GM18909 (cell line): ENCODE measurements around the gene GJA10.

Source experiments
- ATAC-seq: cut with Tn5 transposase; IDR thresholded peaks from one replicate; pipeline ENCODE4 v1.9.1; 2021; ENCODE audit warnings: mild to moderate bottlenecking; ENCODE audit not compliant: unreplicated experiment, poor library complexity

Gene GJA10

GRCh38 chr6:89916136-89916920 is 22.1 kb downstream of the GJA10 start:
- no peak for ATAC-seq

- no peak for ATAC-seq
These were observed 22.9 kb downstream of the GJA10 start for GRCh38 chr6:89917216-89917615.

DNA sequence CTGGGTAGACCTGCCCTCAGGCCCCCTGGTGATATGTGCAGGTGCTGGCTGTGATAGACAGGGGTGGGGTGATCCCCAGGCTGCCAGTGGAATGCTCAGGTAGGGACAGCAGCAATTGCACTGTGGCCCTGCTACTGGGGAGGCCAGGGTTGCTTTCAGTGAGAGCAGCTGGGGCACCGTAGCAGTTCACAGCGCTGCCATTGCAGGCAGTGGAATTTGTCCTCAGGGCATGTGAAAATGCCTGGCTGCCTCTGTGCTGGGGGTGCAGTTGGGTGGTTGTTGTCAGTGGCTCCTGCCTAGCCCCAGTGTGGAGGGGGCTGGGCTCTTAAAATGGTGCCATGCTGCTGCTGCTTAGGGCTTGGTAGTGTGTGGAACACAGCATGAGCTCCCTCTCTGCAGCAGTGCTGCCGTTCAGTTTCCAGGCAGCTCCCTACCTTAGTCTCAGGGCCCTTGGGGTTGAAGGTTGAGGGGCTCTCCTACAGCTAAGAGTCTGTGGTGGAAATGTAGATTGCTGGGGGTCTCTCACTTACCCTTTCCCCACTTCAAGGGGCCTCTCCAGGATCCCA is 23.6 kb downstream of the GJA10 start:
- no peak for ATAC-seq

GRCh38 chr6:89921197-89921596 is 26.9 kb downstream of the GJA10 start:
- no peak for ATAC-seq

GRCh38 chr6:89921691-89922090 is 27.4 kb downstream of the GJA10 start:
- ATAC-seq: no peak

DNA sequence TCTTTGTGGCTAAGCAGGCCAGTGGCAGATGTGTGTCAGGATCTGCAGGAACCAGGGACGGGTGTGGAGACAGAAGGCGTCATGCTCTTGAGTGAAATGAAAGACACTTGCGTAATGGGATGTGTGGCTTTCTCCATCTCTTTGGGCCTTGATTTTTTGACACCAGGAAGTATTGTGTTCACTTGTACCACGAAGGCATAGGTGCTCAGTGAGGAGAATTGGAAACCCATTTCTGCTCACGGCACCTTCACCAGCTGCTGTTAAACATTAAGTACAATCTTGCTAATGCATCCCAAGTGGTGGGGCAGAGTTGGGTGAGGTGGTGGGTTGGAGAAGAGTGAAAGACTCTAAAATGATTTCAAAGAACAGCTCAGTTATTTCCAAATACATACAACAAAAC is 30.0 kb downstream of the GJA10 start:
- no peak for ATAC-seq

DNA sequence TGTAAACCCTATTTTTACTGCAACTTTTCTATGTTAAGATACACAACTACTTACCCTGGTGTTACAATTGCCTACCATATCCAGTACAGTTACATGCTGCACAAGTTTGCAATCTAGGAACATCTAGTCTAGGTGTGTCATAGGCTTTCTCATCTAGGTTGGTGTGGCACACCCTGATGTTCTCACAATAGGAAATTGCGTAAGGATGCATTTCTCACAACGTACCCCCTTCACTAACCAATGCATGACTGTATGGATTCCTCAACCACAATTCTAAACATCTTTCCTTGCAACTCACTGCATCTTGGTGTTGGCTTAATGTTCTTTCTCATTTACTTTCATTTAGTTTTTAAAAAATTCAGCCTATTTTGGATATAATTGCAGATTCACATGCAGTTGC is 31.6 kb downstream of the GJA10 start:
- ATAC-seq: no peak

DNA sequence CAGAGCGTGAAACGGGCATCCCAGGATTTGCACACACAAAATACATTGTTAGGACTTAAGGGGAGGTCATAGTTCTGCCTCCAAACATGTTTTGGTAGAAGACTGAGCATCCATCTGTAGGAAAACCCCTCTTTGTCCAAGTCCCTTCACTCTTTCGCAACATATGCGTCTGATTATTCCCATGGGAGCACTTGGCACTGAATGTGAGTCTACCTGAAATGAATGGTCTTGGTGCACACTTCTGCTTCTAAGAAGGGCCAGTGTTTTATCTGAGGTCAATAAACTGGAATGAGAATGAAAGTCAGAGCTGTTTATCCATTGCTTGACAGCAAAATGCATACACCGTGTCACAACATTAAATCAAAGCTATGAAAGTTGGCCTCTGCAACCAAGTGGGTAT is 33.0 kb downstream of the GJA10 start:
- ATAC-seq: no peak

DNA sequence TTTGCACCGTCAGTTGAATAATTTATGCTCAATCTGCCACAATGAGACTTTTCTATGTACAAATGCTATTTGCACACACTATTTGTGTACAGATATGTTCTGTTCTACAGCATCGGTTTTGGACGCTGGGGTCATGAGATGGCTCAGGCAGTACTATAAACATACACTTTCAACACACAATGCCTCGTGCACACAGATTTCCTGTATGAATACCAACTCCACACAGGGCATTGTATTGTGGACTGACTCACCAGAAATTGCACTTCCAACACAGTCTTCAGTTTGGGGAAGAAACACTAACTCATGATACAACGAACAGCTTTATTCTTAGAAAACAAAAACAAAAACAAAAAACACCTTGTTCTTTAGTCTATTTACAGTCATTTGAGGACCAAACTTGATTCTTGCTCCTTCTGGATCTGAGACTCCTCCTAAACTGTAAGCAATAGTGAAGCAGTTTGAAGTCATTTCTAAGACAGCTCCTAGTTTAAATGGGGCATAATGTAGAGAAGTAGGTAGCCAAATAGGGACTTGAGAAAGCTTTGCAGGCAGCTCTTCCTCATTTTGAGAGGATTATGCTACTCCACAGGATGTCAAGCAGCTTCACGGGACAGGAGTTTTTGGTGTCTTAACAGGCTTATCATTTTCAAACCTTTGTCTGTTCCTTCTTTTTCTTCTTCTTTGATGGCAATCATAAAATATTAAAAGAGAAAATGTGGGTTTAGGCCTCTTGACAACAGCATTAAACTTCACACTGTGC is 33.7 kb downstream of the GJA10 start:
- ATAC-seq: no peak

DNA sequence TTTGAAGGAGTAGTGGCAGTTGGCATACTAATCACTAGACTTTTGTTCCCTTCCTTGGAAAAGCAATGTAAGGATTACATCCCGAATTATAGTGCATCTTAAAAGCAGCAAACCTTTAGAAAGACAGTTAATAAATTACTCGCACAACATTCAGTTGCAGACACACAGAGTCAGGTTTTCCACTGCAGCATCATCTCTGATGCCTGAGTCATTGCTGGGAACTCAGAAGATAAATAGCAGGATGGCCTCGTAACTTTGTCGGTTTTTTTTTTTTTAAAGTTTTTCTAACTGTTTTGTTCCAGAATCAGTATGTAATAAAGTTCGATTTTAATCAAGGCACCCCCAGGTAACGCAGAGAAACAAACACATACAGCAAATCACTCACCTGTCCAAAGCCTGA is 34.3 kb downstream of the GJA10 start:
- ATAC-seq: no peak

DNA sequence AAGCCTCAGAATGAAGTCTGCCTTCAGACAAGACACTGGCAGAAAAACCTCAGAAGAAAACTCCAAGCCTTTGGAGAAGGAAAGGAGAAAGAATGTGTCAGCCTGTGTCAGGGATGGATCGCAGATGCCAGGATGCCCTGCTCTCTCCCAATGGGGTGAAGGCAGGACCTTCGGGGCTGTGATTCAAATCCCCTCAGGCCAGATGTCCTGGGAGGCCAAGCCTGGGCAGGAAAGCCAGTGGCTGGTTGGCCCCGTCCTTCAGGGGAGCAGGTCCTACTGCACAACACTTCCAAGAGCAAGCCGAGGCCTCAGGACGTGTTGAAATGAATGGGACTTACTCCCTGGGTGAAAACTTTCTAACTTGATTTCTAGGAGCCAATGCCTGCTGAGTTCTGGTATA is 36.5 kb downstream of the GJA10 start:
- ATAC-seq: no peak

DNA sequence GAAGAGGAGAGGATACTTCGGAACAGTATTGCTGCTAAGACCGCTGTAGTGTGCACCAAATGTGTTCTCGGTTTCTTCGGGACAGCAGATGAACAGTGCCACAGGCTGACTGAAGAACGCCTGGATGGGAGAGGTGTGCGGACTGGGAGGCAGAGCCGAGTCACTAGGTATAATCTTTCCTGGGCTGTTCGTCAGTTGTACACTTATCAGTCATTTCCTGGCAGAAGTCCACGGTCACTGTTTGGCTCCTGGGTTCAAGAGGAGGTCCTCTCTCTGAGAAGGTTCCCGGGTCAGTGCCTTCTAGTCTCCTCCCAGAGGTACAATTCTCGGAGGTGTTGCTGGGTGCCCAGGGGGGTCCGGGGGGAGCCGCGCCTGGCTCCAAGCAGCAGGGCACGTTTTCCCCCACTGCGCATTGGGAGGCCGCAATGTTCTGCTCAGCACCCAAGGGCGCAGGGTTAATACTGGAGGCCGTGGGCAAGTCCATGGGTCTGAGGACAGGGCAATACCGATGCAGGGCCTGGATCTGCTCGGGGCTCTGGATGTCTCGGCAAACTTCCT is 38.1 kb downstream of the GJA10 start:
- ATAC-seq: no peak

DNA sequence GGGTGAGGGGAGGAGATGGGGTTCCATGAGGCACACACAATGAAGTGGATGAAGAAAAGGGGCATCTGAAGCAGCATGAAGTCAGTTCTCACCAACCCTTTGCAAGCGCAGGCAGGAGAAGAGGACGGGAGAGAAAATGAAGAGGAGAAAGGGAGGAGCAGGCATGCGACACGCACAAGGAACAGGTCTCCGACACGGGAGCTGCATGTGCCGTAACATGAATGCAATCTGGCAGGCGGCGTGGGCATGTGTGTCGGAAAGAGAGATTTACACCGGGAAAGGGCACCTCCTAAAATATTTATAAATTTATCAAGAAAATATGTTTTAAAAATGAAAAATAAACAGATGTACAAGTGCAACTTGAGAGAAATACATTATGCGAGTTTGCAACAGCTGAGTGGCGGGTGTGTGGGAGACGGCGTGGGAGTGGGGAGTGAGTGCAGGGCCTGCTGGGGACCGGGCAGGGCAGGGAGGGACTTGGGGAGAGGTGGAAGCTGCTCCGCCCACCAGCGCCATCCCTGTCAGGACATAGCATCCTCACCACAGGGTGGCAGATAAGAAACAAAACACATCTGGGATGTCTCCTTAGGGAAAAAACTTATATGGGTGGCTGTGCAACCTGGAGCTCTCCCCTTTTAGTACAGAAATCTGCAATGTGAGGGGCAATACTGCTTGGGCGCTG is 40.6 kb downstream of the GJA10 start:
- no peak for ATAC-seq

DNA sequence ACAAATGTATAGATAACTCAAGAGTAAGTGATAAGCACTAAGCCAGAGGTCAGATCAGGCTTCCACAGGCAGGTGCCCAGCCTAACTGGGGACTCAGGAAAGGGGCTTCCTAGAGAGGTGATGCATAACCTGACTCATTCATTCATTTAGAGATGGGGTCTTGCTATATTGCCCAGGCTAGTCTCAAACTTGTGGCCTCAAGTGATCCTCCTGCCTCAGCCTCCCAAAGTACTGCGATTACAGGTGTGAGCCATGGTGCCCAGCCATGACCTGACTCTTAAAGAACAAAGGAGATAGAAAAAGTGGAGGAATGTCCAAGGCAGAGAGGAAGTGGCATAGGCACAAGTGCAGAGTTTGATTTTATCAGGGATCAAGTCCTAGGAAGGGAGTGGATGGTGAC is 41.9 kb downstream of the GJA10 start:
- no peak for ATAC-seq

DNA sequence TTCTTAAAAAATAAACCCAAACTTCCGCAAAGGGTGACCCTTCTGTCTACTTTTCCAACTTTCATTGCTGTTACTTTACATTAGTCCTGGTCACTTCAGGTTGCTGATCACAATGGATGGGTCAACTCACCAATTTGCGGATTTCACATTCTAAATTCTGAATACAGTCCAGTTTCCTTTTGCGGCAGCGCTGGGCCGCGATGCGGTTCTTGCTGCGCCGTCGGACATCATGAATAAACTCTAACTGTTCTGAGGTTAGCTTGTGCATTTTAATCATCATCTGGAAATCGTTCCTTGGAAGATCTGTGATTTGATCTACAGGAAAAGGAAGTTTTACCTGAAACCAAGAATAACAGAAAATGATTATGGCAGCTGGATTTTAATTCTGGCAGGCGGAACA is 43.7 kb downstream of the GJA10 start:
- no peak for ATAC-seq

GRCh38 chr6:89939144-89939543 is 44.9 kb downstream of the GJA10 start:
- no peak for ATAC-seq

DNA sequence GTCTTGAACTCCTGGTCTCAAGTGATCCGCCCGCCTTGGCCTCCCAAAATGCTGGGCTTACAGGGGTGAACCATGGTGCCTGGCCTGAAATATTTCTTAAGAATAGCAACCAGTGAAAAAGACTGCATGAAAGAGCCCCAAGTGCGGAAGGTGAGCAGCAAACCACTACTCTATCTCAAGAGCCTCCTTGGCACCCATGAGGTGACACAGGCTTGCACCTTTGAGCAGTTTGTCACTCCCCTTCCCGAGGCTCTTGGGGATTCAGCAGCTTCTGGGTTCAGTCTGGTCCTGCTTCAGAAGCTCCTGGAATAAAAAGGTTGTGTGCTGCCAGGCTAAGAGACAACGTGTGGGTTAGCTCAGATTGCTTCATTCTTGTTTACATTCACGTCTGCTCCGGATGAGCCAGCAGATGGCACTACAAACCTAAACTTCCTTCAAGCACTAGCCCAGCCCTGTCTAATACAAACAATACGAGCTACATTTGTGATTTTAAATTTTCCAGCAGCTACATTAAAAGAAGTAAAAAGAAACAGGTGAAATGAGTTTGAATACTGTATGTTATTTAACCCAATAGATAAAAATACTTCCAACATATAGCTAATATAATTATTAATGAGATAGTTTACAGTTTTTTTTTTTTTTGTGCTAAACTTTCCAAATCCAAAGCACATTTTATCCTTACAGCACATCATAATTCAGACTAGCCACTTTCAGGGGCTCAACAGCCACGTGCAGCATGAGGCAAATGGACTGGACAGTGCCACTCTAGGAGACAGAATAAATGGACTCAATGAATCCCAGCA is 46.2 kb downstream of the GJA10 start:
- peak; percentile 81 for ATAC-seq

GRCh38 chr6:89941031-89941762 is 46.9 kb downstream of the GJA10 start:
- ATAC-seq: no peak

- no peak for ATAC-seq
These were observed 47.7 kb downstream of the GJA10 start for GRCh38 chr6:89941763-89942497.
